ENCODE results near the gene HMGN5. TPM values are rescaled to one million over a fixed set of nuclear protein-coding genes. Genes with fewer than 3 reads are reported as not detected.

HMGN5 gene
- polyA plus RNA-seq, 1 donor from 2014 or later: 0.45 TPM

Other genes starting within 250 kb of the HMGN5 start
- 101 and 120 TPM in 2 replicates for gene SH3BGRL, start 189 bp upstream of the HMGN5 start, polyA plus RNA-seq